Aorta (tissue), 5 donors: ENCODE results near the gene NGF. TPM values are rescaled to one million over a fixed set of nuclear protein-coding genes. Genes with fewer than 3 reads are reported as not detected.

Experiments used
- ATAC-seq: fragments of 200-7000 bp; cut with Tn5 transposase; one replicate; pipeline ENCODE4 v1.9.1; 2022; ENCODE audit warnings: moderate library complexity; ENCODE audit not compliant: low FRiP score
- DNase-seq, 2 donors: peaks; one replicate each; pipeline ENCODE4 v3.0.0-alpha.2; 2020
- H3K27ac ChIP-seq, 2 donors: one replicate each; pipeline ENCODE4 v1.5.1; 2013; ENCODE audit warnings: low read length in 2 of 2, mild to moderate bottlenecking in 2 of 2, moderate library complexity in 2 of 2, control low read depth in 1 of 2, inconsistent platforms in 1 of 2, low read depth in 1 of 2
- H3K27me3 ChIP-seq, 2 donors: one replicate each; pipeline ENCODE4 v1.6.1; 2013; ENCODE audit warnings: control low read depth in 1 of 2, low read length in 1 of 2, mild to moderate bottlenecking in 1 of 2, moderate library complexity in 1 of 2; ENCODE audit not compliant: insufficient read depth in 2 of 2, control insufficient read depth in 1 of 2
- H3K36me3 ChIP-seq, 2 donors: one replicate each; pipeline ENCODE4 v1.6.1; 2013; ENCODE audit warnings: control low read depth in 1 of 2, low read length in 1 of 2, mild to moderate bottlenecking in 1 of 2; ENCODE audit not compliant: insufficient read depth in 2 of 2, control insufficient read depth in 1 of 2
- H3K4me1 ChIP-seq, 2 donors: one replicate each; pipeline ENCODE4 v1.6.1; 2013; ENCODE audit warnings: low read length in 2 of 2, control low read depth in 1 of 2, mild to moderate bottlenecking in 1 of 2, moderate library complexity in 1 of 2; ENCODE audit not compliant: insufficient read depth in 2 of 2, control insufficient read depth in 1 of 2
- H3K4me3 ChIP-seq, 2 donors: one replicate each; pipeline ENCODE4 v1.5.1; 2013; ENCODE audit warnings: low read length in 2 of 2, control low read depth in 1 of 2, mild to moderate bottlenecking in 1 of 2
- H3K9me3 ChIP-seq: one replicate; pipeline ENCODE4 v1.6.1; 2013; ENCODE audit warnings: mild to moderate bottlenecking, low read length; ENCODE audit not compliant: control insufficient read depth
- WGBS, 2 donors: extraction: QIAGEN DNeasy Blood & Tissue Kit; methylation state at CpG; one replicate each; pipeline ENCODE4 v1.1.7; 2013; 5-methylcytosine and 5-hydroxymethylcytosine counted together
- intact Hi-C, 2 donors: fragments of 100-400 bp; cut with DNase I; formaldehyde crosslinking; loops; one replicate each; pipeline versions ENCODE4 v1.14.2 to v1.15.0; 2022
- polyA plus RNA-seq, 2 donors: library from polyadenylated mRNA; stranded (reverse); fragments of 200-250 nt; gene quantifications; one replicate each; pipeline ENCODE4 v1.2.3, GENCODE V29; 2013
- total RNA-seq, 2 donors: library from RNA; stranded (reverse); fragmentation: NEBNext Ultra II Directional; extraction: Animal tissue kit (Norgen Biotek cat#: 25700); gene quantifications; one replicate each; pipeline ENCODE4 v1.2.1, GENCODE V29; 2021
- donor health status: healthy with polysubstance abuse.
- donor health status: Bipolar disorder and iron deficiency.
- donor health status: DM: no; HTN: no; CAD: no.
- donor health status: DM: no; HTN: no; CAD: no.
- donor health status: DM: yes; HTN: yes; CAD: no.

The NGF gene
- total and polyA plus RNA-seq, 4 donors: 10.2 to 39.7 (median 15.6) TPM

GRCh38 chr1:115301438-115302020 is 36.5 kb downstream of the NGF start:
- Histone ChIP-seq H3K27ac (no peak overlapping the region), H3K4me1 (peaks cover 3% of the 10 kb centered on the region in 2 donors), H3K9me3 (no peaks in the 10 kb centered on the region), H3K27me3 (no peaks in the 10 kb centered on the region), H3K36me3 (no peaks in the 10 kb centered on the region), H3K4me3 (no peak overlapping the region)
- ATAC-seq (no peak), DNase-seq (no peak)
- intact Hi-C loops: no loop called here
- 84 to 86% methylated on average over 8 of the region's 8 CpGs for WGBS, 2 donors

GRCh38 chr1:115300087-115300876 is 37.8 kb downstream of the NGF start:
- no peak for DNase-seq
- Histone ChIP-seq H3K36me3 (no peaks in the 10 kb centered on the region), H3K27me3 (no peaks in the 10 kb centered on the region), H3K4me1 (peaks cover 4 to 5% of the 10 kb centered on the region in 2 donors), H3K27ac (no peak overlapping the region), H3K9me3 (no peaks in the 10 kb centered on the region), H3K4me3 (no peak overlapping the region)
- WGBS, 2 donors: 76 to 82% methylated on average over 8 of the region's 8 CpGs
- ATAC-seq: no peak
- intact Hi-C loops: no loop called here

GRCh38 chr1:115299266-115299665 is 38.8 kb downstream of the NGF start:
- Histone ChIP-seq H3K4me1 (peaks cover 3 to 4% of the 10 kb centered on the region in 2 donors), H3K4me3 (no peak overlapping the region), H3K27ac (no peak overlapping the region), H3K27me3 (no peaks in the 10 kb centered on the region), H3K36me3 (no peaks in the 10 kb centered on the region), H3K9me3 (no peaks in the 10 kb centered on the region)
- DNase-seq (no peak), ATAC-seq (no peak)
- intact Hi-C loops: no loop called here
- 81 to 93% methylated on average over 2 of the region's 2 CpGs for WGBS, 2 donors

GRCh38 chr1:115296981-115297380 is 41.1 kb downstream of the NGF start:
- H3K36me3 ChIP-seq: no peaks in the 10 kb centered on the region

GRCh38 chr1:115295904-115296696 is 41.9 kb downstream of the NGF start:
- H3K36me3 ChIP-seq: peaks cover 0 to 3% of the 10 kb centered on the region in 2 donors
- 8 to 9% methylated on average over 3 of the region's 3 CpGs for WGBS, 2 donors
- H3K9me3 ChIP-seq: no peaks in the 10 kb centered on the region
- H3K27ac ChIP-seq: peak overlapping the region in 1 of 2 donors; percentile 82
- intact Hi-C loops: no loop called here
- ATAC-seq: no peak
- H3K27me3 ChIP-seq: no peaks in the 10 kb centered on the region
- DNase-seq: no peak
- H3K4me1 ChIP-seq: peaks cover 3 to 4% of the 10 kb centered on the region in 2 donors
- no peak overlapping the region for H3K4me3 ChIP-seq

More at GRCh38 chr1:115296981-115297380, 41.1 kb downstream of the NGF start:
- DNase-seq: no peak
- no peak for ATAC-seq
- no peak overlapping the region for H3K4me3 ChIP-seq
- no peaks in the 10 kb centered on the region for H3K9me3 ChIP-seq
- intact Hi-C loops: no loop called here
- peak overlapping the region in 1 of 2 donors; percentile 25 for H3K27ac ChIP-seq
- 95 to 98% methylated on average over 2 of the region's 2 CpGs for WGBS, 2 donors
- H3K27me3 ChIP-seq: no peaks in the 10 kb centered on the region
- H3K4me1 ChIP-seq: peaks cover 3 to 4% of the 10 kb centered on the region in 2 donors

- H3K27me3 ChIP-seq: no peaks in the 10 kb centered on the region
- DNase-seq: no peak
- peaks cover 0 to 3% of the 10 kb centered on the region in 2 donors for H3K36me3 ChIP-seq
- no peak overlapping the region for H3K4me3 ChIP-seq
- no peak for ATAC-seq
- no peaks in the 10 kb centered on the region for H3K9me3 ChIP-seq
- peaks cover 2 to 4% of the 10 kb centered on the region in 2 donors for H3K4me1 ChIP-seq
- WGBS, 2 donors: 42 to 52% methylated on average over 3 of the region's 3 CpGs
- H3K27ac ChIP-seq: no peak overlapping the region
- intact Hi-C loops: no loop called here
These were observed 44.1 kb downstream of the NGF start for GRCh38 chr1:115293899-115294298.

- Histone ChIP-seq H3K36me3 (peaks cover 0 to 3% of the 10 kb centered on the region in 2 donors), H3K9me3 (no peaks in the 10 kb centered on the region), H3K4me1 (peaks cover 2 to 4% of the 10 kb centered on the region in 2 donors), H3K4me3 (no peak overlapping the region), H3K27me3 (no peaks in the 10 kb centered on the region), H3K27ac (no peak overlapping the region)
- no peak for DNase-seq
- no peak for ATAC-seq
- intact Hi-C loops: no loop called here
- whole genome bisulfite sequencing, 2 donors: 91 to 92% methylated on average over 5 of the region's 5 CpGs
These were observed 45.0 kb downstream of the NGF start for GRCh38 chr1:115293006-115293405.

- ATAC-seq (no peak), DNase-seq (no peak)
- 74 to 81% methylated on average over 5 of the region's 5 CpGs for WGBS, 2 donors
- Histone ChIP-seq H3K27ac (no peak overlapping the region), H3K4me3 (no peak overlapping the region), H3K4me1 (peaks cover 2 to 4% of the 10 kb centered on the region in 2 donors), H3K9me3 (no peaks in the 10 kb centered on the region), H3K27me3 (no peaks in the 10 kb centered on the region), H3K36me3 (peaks cover 0 to 3% of the 10 kb centered on the region in 2 donors)
- intact Hi-C loops: no loop called here
These were observed 46.3 kb downstream of the NGF start for GRCh38 chr1:115291741-115292140.
